GM21786 (cell line): ENCODE data around the gene ADCY7.

ENCODE experiments used
- ATAC-seq: cut with Tn5 transposase; IDR thresholded peaks from one replicate; pipeline ENCODE4 v1.9.1; 2021; ENCODE audit not compliant: unreplicated experiment

Gene ADCY7

DNA sequence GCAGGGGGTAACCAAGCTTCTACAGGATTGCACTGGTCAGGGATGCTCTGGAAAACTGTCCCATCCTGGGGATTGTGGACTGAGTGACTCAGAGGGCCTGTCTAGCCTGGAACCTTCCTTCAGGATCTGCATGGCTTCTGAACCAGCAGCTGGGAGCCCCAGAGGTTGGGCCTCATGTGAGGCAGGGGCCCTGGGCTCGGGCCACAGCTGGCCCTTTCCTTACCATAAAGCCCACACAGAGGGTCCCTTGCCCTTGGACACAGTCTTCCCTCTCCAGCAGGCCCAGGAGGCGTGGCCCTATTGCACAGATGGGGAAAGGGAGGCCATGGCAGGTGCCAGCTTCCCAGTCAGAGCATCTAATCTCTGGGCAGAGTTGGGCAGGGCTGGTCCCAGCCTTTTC, 30.5 kb downstream of the ADCY7 start:
- no peak for ATAC-seq

DNA sequence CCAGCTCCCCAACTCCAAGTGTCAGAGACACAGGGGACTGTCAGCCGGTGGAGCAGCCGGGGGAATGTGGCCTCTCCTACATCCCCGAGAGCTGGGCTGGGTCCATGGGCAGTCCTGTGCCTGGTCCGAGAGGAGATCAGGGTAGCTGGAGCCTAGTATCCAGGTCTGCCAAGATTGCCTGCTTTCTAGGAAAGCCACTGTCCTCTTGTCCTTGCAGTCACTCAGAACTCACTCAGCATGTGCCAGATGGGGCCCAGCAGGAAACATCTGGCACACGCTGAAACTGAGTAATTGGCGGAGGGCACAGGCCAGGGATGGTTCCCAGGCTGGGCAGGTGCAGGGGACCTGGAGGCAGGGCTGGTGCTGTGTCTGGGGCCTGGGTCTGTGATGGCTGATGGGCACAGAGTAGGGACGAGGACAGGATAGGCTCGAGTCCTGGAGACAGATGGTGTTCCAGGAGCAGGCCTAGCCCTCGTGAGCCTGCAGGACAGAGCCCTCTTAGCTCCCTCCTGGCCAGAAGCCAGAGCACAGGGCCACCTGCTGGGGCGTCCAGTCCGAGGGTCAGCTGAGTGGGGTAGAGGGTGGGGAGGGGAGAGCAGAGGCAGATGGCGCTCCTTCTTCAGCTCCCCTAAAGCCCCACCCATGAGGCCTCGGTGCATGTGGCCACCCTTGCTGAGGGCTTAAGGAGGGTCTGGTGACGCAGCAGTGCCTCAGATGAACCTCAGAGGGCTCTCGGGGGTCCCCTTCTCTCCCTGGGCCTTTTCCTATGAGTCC, 31.1 kb downstream of the ADCY7 start:
- ATAC-seq: no peak

DNA sequence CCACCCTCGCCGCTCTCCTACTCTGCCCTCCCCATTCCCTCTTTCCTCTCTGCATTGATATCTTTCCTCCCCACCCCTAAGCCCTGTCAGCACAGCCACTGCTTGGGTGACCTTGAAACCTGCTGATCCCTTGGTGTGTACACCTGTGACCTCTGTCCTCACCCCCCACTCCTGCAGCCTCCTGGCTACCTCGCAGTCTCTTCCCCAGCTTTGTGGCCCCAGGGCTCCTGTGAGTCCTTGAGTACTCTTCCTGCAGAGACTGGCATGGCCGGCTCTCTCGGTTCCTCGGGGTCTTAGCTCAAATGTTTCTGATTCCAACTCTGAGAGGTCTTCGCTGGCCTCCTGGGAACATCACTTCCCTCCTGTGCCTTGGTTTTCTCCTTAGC, 31.7 kb downstream of the ADCY7 start:
- ATAC-seq: no peak

DNA sequence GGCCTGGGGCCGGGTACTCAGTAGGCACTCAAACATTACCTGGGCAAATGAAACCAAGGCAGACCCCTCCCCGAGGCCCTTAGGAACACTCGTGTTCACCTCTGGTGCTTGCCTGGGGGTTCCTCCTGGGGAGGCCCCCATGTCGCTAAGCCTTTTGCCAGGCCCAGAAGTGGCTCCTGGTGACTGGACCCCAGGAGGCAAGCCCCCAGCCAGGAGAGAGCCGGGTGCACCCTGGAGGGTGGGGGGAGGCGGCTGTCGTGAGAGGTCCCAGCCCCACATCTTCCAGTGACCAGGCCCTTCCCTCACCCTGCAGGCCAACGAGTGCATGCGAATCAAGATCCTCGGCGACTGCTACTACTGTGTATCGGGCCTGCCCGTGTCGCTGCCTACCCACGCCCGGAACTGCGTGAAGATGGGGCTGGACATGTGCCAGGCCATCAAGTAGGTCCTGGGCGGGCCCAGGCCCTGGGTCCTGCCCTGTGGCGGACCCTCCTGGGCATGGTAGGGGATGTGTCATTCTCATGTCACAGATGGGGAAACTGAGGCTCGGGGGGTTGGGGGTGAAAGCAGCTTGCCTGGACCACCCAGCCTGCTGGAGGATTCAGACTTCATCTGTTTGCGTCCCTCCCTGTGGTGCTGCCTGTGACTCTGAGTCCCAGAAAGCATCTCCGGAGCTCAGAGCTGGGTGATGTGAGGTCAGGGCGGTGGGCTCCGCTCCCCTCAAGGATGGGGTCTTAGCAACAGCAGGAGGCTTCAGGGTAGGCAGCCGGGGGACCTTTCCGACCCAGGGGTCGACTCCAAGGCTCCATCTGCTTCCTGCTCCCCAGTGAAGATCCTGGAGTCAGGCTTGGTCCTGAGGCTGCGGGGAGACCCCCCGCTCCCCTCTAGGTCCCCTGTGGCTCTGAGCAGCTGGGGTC, 32.5 kb downstream of the ADCY7 start:
- ATAC-seq: no peak

DNA sequence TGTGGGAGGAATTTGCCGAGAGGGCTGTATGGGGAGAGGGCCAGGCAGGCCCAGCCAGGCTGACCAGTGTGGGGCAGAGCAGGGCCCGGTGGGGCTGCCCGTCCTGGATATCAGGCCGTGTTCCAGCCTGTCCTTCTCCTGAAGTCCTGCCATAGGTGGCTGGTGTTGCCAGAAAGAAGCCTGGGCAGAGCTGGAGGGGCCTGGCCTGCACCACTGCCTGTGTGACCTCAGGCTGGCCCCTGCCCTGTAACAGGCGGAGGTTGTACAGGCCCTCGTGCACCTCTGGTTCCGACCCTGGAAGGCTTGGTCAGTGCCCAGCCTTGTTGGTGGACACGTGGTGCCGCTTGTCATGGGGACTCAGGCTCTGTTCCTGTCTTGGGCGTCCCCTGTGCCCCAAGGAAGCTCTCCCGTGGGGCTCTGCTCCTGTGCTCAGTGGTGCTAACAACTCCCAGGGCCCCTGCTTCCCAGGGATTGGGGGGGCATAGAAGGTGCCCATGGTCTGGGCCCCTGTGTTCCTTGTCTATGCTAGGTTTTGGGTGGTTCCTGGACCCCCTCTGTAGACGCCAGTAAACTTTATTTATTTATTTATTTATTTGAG, 33.3 kb downstream of the ADCY7 start:
- no peak for ATAC-seq

DNA sequence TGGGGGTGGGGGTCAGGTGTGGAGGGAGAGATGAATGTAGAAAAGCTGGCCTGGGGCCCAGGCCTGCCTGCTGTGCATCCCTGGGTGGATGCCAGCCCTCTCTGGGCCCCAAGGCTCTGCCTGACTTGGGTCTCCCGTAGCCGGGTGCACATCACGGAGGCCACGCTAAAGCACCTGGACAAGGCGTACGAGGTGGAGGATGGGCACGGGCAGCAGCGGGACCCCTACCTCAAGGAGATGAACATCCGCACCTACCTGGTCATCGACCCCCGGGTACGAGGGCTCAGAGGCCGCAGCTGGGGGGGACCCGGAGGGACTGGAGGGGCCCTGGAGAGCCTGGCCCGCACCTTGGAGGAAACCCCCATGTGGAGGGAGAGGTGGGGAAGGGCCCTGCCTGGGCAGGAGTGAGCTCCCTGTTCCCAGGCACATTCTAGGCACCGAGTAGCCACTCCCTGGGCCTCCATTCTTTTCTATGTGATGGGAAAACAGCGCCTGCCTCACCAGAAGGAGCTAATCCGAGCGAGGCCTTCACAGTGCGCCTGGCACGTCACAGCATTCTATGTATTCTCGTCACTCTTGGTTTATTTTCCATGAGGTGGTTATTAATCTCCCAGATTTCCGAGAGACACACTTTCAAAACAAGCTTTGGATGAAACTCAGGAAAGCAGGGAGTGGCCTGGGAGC, 34.7 kb downstream of the ADCY7 start:
- no peak for ATAC-seq

DNA sequence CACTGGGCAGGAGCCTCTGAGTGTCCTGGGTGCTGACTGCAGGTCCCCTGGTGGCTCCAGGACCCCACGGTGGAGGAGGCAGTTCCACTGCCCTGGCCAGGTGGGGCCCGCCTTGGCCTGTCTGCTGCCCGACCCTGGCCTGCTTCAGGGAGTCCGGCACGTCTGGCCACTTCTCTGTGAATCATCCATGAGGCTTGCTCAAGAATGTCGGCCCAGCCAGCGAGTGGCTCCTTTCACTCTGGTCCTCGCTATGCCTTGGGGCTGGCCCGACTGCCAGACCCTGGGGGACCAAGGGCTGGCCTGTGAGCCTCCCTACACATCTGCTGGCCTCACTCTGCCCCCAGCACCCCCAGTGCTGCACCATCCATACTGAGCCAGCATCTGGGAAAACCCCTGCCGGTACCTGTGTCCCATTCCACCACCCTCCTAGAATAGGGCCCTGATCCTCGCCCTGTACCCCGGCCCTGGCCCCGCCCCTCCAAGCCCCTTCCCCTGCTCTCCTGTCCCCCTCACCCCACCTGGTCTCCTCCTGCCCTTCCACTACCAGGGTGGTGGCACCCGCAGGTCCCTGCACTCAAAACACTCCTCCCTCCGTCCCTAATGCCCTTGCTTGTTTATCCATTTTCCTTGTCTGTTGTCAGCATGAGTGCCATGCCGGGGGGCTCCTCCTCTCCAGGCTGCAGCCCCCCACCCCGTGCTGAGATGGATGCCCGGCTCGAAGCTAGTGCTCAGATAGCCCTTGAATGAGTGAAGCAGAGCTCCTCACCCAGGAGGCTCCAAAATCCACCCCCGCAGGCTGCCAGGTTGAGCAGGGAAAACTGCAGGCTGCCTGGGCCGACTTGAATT, 35.5 kb downstream of the ADCY7 start:
- ATAC-seq: no peak

DNA sequence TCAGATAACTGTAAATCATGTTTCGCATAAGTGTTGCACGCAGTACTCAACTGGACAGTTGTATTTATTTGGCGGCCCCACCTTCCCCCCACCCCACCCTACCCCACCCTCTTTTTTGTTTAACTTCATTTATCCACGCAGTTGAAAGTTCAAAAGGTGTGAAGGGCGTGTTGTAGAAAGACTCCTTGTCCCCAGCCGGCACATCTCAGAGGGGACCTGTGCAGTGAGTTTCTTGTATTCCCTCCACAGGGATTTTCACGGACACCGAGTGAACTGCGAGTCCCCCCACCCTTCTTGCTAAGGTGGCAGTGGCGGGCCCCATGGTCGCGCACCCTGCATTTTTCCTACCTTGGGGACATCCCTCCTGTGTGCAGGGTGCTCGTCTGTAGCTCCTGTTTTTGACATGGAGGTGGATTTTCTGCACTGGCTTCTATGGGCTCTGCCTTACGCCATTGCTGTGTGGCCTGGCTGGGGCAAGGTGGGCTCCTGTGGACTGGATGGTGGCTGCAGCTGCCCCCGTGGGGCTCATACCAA, 36.2 kb downstream of the ADCY7 start:
- no peak for ATAC-seq

DNA sequence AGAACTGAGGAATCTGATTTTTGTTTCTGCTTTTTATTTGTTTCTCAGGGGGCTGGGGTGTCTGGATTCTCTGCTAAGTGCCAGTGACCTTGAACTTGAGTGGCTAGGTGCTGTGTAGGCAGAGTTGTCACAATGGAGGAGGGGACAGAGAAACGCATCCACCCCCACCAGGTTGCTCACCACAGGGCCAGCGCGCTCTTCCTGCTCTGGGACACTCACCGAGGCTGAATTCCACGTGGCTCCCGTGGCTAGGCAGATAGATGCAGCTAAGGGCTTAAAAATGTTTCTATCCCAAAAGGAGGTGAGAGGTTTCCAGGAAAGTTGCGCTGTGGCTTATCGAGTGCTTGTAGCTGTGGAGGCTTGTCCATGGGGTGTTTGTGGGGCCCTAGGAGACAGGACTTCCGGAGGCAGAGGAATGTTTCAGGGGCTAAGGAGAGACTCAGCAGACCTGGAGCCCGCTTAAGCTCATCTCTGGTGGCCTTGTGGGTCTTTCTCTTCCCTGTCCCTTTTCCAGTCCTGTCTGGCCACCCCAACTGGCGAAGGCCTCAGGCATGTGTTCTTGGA, 36.8 kb downstream of the ADCY7 start:
- ATAC-seq: no peak

DNA sequence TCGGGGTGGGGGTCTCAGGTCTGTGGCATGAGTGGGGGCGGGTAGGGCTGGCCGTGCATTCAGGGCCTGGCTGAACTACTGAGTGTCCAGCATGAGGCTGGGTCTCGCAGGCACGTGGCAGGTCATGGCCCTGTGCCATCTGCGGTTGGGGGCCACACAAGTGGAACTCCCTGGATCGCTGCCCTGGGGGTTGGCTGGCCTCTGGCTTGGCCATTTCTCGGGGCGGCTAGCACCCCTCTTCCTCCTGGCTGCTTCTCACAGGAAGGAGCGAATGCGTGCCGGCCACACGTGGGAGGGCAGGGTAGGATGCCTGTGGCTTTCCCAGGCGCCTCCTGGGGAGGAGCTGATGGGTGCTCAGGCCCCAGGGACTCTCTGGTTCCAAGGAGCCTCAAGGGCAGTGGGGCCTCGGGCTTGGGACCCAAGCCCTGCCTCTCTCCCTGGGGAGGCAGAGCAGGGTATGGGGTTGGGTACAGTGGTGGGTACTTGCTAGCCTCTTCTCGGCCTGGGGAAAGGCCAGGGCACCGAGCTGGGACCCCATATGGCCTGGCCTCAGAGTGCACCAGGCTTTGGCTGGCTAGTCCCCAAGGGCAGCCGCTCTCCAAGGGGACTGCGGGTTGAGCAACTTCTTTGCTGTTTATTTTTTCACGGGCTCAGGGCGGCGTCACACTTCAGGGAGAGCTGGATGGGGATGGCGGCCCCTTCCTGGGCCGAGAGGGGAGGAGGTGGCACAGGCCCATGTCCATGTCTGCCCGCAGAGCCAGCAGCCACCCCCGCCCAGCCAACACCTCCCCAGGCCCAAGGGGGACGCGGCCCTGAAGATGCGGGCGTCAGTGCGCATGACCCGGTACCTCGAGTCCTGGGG, 37.5 kb downstream of the ADCY7 start:
- no peak for ATAC-seq

DNA sequence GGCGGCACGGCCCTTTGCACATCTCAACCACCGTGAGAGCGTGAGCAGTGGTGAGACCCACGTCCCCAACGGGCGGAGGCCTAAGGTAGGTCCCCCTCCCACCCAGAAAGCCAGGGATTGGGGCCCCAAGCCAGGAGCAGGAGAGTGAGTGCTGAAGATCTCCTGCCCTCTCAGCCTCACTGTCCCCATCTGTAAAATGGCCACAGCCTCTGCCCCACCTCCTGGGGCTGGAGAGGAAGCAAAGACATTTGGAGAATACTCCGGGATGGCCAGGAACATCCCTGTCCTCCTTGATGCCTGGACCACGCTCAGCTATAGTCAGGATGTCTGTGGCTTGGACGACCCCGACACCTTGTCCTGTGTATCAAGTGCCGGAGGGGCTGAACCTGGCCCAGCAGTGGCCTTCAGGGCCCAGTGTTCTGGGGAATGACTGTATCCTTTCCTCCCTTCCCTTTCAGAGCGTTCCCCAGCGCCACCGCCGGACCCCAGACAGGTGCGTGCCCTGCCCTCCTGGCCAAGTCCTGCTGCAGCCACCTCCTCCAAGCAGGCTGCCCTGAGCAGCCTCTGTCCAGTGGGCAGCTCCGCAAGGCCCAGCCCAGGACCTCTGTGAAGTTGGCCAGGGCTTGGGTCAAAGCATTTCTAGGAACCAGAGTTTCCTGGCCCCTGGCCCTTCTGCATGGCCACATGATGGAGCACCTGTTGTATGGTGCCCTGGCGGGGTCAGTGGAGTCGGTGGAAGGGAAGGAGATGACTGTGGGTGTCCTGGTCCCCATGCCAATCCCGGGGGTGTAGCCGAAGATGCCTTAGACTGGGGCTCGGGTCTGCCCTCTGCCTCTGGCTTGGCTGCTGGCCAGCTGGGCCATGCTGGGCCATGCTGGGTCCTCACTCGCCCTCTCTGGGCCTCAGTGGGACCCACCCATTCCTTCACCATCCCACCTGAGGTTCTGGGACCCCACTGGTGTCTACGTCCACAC, 38.4 kb downstream of the ADCY7 start:
- no peak for ATAC-seq

DNA sequence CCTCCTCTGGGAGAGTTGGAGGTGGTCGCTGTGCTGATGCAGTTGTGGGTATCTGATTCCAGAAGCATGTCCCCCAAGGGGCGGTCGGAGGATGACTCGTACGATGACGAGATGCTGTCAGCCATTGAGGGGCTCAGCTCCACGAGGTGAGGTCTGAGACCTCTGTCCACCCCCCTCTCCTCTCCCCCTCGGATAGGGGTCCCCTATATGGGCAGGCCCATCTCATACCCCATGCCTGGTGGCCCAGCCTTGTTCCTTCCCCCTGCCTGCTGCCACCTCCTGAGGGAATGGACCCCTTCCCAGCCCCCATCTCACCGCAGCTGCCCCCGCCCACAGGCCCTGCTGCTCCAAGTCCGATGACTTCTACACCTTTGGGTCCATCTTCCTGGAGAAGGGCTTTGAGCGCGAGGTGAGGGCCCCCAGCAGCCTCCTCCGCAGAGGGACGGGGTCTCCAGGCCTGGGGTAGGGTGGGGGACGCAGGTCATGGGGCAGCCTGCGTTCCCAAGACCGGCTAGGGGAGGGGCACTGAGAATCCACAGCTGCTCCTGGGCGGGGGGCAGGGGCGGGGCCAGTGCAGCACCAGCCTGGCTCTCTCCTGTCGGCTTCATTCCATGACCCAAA, 39.2 kb downstream of the ADCY7 start:
- no peak for ATAC-seq

DNA sequence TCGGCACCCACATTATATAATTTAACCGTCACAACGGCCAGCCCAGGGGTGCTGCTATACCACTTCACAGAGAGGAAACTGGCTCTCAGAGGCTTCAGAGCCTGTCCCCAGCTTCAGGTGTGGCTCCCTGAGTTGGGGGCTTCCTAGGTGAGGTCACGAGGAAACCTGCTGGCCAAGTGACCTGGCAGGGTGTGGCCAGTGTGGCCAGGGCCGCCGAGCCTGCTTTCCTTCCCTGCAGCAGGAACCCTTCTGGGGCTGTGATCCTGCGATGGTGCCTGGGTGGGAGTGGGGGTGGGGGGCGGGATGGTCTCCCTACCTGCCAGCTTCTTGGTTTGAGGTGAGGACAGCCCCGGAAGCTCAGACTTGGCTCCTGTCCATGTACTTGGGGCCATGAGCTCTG, 39.9 kb downstream of the ADCY7 start:
- no peak for ATAC-seq

DNA sequence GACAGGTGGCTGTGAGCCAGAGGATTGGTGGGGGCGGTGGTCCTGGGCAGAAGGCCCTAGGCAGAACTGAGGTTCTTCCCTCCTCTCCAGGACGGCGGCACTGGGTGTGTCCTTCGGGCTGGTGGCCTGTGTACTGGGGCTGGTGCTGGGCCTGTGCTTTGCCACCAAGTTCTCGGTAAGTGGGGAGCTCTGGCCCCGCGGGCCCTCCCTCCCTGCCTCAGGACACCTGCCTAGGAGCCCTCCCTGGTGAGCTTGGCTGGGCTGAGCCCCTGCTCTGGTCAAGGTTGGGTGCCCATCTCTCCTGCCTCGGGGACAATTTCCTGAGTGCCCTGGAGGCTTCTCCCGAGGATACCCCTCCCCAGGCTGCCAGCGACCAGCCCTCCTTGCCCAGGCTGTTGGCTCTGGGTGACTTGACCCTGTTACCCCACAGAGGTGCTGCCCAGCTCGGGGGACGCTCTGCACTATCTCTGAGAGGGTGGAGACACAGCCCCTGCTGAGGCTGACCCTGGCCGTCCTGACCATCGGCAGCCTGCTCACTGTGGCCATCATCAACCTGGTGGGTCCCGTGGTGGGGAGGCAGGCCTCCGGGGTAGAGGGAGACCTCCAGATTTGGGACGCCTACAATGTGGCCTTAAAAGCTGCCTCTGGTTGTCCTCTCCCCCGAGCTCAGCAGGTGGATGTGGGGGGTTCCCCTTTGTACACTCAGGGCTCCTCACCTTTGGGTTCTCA, 42.0 kb downstream of the ADCY7 start:
- no peak for ATAC-seq

DNA sequence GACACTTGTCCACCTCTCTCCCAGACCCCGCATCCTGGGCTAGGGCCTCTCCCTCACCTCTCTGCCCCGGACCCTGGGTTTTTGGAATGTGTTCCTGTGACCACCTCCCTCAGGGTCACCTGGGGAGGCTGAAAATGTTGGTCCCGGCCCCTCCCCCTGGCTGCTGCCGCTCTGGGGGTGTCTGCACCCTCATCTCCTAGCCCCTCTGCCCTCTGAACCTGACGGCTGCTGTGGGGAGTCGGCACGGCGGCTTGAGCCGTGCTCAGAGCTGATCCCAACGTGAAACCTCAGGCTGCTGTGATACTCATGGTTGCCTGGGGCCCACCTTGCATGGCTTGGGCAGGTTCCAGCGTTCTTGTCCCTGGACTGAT, 42.8 kb downstream of the ADCY7 start:
- no peak for ATAC-seq

DNA sequence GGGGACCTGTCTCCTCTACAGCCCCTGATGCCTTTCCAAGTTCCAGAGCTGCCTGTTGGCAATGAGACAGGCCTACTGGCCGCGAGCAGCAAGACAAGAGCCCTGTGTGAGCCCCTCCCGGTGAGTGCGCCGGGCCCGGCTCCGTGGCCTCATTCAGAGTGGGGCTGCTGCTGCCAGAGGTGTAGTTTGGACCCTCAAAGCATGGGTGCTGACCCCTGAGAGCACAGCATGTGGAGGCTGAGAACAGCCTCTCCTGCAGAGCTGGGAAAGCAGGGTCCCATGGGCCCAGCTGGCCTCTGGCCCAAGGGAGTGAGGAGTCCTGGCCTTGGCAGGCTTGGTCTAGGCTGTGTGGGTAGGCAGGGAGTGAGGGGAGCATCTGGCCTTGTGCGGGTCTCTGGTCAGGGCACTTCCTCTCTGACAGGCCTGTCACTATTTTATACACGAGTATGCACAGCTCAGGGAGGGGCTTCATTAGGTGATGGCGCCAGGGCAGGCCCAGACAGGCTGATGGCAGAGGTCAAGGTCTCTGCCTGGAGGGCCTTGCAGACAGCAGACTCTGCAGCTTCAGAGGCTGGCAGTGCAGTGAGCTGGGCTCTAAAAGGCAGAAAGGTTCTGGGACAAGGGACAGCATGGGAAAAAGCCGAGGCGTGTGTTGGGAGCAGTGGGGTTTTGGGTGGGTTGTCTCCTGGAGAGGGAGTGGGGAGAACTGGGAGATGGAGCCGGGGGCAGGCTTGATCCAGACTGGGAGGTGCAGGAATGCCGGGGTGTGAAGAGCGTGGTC, 43.4 kb downstream of the ADCY7 start:
- ATAC-seq: no peak
